Heart left ventricle (tissue), 16 donors: ENCODE measurements around the gene CALM3. TPM values are rescaled to one million over a fixed set of nuclear protein-coding genes. Genes with fewer than 3 reads are reported as not detected.

Experiments used
- ATAC-seq, 4 donors: fragments of 200-7000 bp; cut with Tn5 transposase; one replicate each; pipeline ENCODE4 v1.9.1; 2020 to 2022; ENCODE audit warnings: moderate library complexity in 4 of 4, mild to moderate bottlenecking in 3 of 4, moderate number of reproducible peaks in 1 of 4
- DNase-seq, 5 donors: peaks; one replicate each; pipeline ENCODE4 v3.0.0-alpha.2; 2020
- H3K27ac ChIP-seq, 12 donors: fragments of 200-600 bp; sonication (generic) in 4 of 12; one replicate each; pipeline versions ENCODE4 v1.5.0 to v1.8.0; 2016 to 2022; ENCODE audit warnings: mild to moderate bottlenecking in 2 of 12
- H3K27me3 ChIP-seq, 9 donors: fragments of 200-600 bp; sonication (generic) in 2 of 9; one replicate each; pipeline versions ENCODE4 v1.5.1 to v1.8.0; 2016 to 2022; ENCODE audit warnings: mild to moderate bottlenecking in 3 of 9
- H3K36me3 ChIP-seq, 9 donors: fragments of 200-600 bp; sonication (generic) in 2 of 9; one replicate each; pipeline versions ENCODE4 v1.5.0 to v1.8.0; 2018 to 2022; ENCODE audit warnings: mild to moderate bottlenecking in 2 of 9
- H3K4me1 ChIP-seq, 12 donors: fragments of 200-600 bp; sonication (generic) in 4 of 12; one replicate each; pipeline versions ENCODE4 v1.5.0 to v1.8.0; 2016 to 2022; ENCODE audit warnings: mild to moderate bottlenecking in 3 of 12
- H3K4me3 ChIP-seq, 12 donors: fragments of 200-600 bp; sonication (generic) in 4 of 12; one replicate each; pipeline versions ENCODE4 v1.5.0 to v1.8.0; 2017 to 2022; ENCODE audit warnings: mild to moderate bottlenecking in 9 of 12, moderate library complexity in 4 of 12
- H3K9me3 ChIP-seq, 12 donors: fragments of 200-600 bp; sonication (generic) in 4 of 12; one replicate each; pipeline versions ENCODE4 v1.5.0 to v1.8.0; 2016 to 2022; ENCODE audit warnings: mild to moderate bottlenecking in 1 of 12
- CTCF ChIP-seq, 12 donors: fragments of 200-600 bp; sonication (generic) in 4 of 12; IDR thresholded peaks; one replicate each; pipeline versions ENCODE4 v1.5.0 to v1.8.0; 2018 to 2022; ENCODE audit warnings: antibody characterized with exemption in 12 of 12, mild to moderate bottlenecking in 5 of 12
- POLR2A ChIP-seq, 2 donors: fragments of 450-650 bp; IDR thresholded peaks; one replicate each; pipeline ENCODE4 v1.6.1; 2017; ENCODE audit warnings: antibody characterized with exemption in 2 of 2, mild to moderate bottlenecking in 2 of 2, moderate library complexity in 2 of 2
- WGBS, 4 donors: extraction: QIAGEN DNeasy Blood & Tissue Kit in 2 of 4; methylation state at CpG; one replicate each; pipeline versions ENCODE4 v1.1.5 to v1.1.7; 2013 to 2018; 5-methylcytosine and 5-hydroxymethylcytosine counted together
- intact Hi-C, 10 donors: fragments of 100-400 bp; cut with DNase I; formaldehyde crosslinking; loops; one replicate each; pipeline versions ENCODE4 v1.11.1 to v1.14.2; 2022
- polyA plus RNA-seq, 2 donors: library from polyadenylated mRNA; stranded (reverse); fragments of 200-250 nt; gene quantifications; one replicate each; pipeline ENCODE4 v1.2.3, GENCODE V29; 2013
- total RNA-seq, 9 donors: library from RNA; depleted of rRNA in 2 of 9; stranded (reverse); fragments of >200 nt in 2 of 9; fragmentation: NEBNext Ultra II Directional in 3 of 9; extraction: Animal tissue kit (Norgen Biotek cat#: 25700) in 3 of 9; gene quantifications; one replicate each; pipeline versions ENCODE4 v1.1.0 to v1.2.4, GENCODE V29; 2016 to 2023
- donor health status: ischemic (EF 13 %, LVEDD 7.1; RV severe dilation, severe dysfunction).
- donor health status: healthy with polysubstance abuse.
- donor health status: DM: no; HTN: yes; CAD: no.
- donor health status: DM: no; HTN: no; CAD: no.
- donor health status: ischemic (EF 25% LVEDD 6.9; RV normal size, moderate dysfunction).
- donor health status: ischemic (EF 25% LVEDD 5.7; RV mildly dilated, moderate dysfunction).
- donor health status: healthy.
- donor health status: DM: yes; HTN: yes; CAD: no.
- donor health status: ischemic (EF 35%, LVEDD 5.7; RV mildly dilated, moderate dysfunction).
- donor health status: nonischemic (EF 11% LVEDD 7.7; RV severe dilation, severe dysfunction).
- donor health status: DM: yes; HTN: yes; CAD: no.
- donor health status: PGD.
- donor health status: ischemic (EF 29% LVEDD 5.4; RV normal size, mild dysfunction).
- donor health status: nonischemic (EF 23%, LVEDD 6.1; RV moderate dilation, normal function).

The CALM3 gene
- total and polyA plus RNA-seq, 11 donors = 204 to 417 (median 290) TPM

- ATAC-seq (no peak), DNase-seq (no peak)
- Histone ChIP-seq H3K4me3 (no peak overlapping the region), H3K27me3 (peaks cover 0 to 37% (median 0%) of the 10 kb centered on the region in 9 donors), H3K36me3 (no peaks in the 10 kb centered on the region), H3K27ac (no peak overlapping the region), H3K4me1 (peaks cover 0 to 30% (median 19%) of the 10 kb centered on the region in 12 donors), H3K9me3 (no peaks in the 10 kb centered on the region)
- TF ChIP-seq POLR2A (IDR thresholded peaks at IDR 0.05) = no peak
- TF ChIP-seq CTCF (IDR thresholded peaks at IDR 0.05) = no peak
- intact Hi-C loops = loop anchor here in 1 of 10 donors (1.0 kb wide), 1 partner anchor 19 kb away; no protein-coding TSS in a partner anchor
- WGBS, 4 donors = 63 to 82% (median 74%) methylated on average over 2 of the region's 2 CpGs
These were observed 39.5 kb downstream of the CALM3 start for GRCh38 chr19:46640656-46641055.

GRCh38 chr19:46644720-46645119 lies 43.6 kb downstream of the CALM3 start:
- peaks cover 0 to 11% (median 0%) of the 10 kb centered on the region in 12 donors for H3K9me3 ChIP-seq
- 54 to 63% (median 62%) methylated on average over 3 of the region's 3 CpGs for WGBS, 4 donors
- TF ChIP-seq POLR2A (IDR thresholded peaks at IDR 0.05) = no peak
- peaks cover 0 to 14% (median 3%) of the 10 kb centered on the region in 12 donors for H3K4me1 ChIP-seq
- peaks cover 0 to 6% (median 0%) of the 10 kb centered on the region in 9 donors for H3K36me3 ChIP-seq
- no peak overlapping the region for H3K4me3 ChIP-seq
- intact Hi-C loops = no loop called here
- no peak for DNase-seq
- peak in 1 of 4 donors; percentile 44 for ATAC-seq
- H3K27me3 ChIP-seq = peaks cover 0 to 48% (median 0%) of the 10 kb centered on the region in 9 donors
- H3K27ac ChIP-seq = peak overlapping the region in 3 of 12 donors; percentile 7 to 64 (median 24)

GRCh38 chr19:46646402-46646801 lies 45.3 kb downstream of the CALM3 start:
- peaks cover 0 to 9% (median 0%) of the 10 kb centered on the region in 12 donors for H3K4me1 ChIP-seq

GRCh38 chr19:46648060-46648960 lies 47.2 kb downstream of the CALM3 start:
- Histone ChIP-seq H3K36me3 (peaks cover 0 to 17% (median 4%) of the 10 kb centered on the region in 9 donors), H3K9me3 (peaks cover 0 to 11% (median 0%) of the 10 kb centered on the region in 12 donors), H3K4me3 (no peak overlapping the region), H3K4me1 (peaks cover 0 to 9% (median 0%) of the 10 kb centered on the region in 12 donors), H3K27ac (no peak overlapping the region), H3K27me3 (peaks cover 0 to 58% (median 0%) of the 10 kb centered on the region in 9 donors)
- intact Hi-C loops = no loop called here
- ATAC-seq = no peak
- TF ChIP-seq POLR2A (IDR thresholded peaks at IDR 0.05) (no peak), CTCF (IDR thresholded peaks at IDR 0.05) (no peak)
- DNase-seq = no peak
- 61 to 71% (median 69%) methylated on average over 18 to 63 of the region's 63 CpGs for WGBS, 4 donors

More at GRCh38 chr19:46646402-46646801, 45.3 kb downstream of the CALM3 start:
- Histone ChIP-seq H3K4me3 (no peak overlapping the region), H3K36me3 (peaks cover 0 to 6% (median 0%) of the 10 kb centered on the region in 9 donors), H3K9me3 (peaks cover 0 to 11% (median 0%) of the 10 kb centered on the region in 12 donors), H3K27me3 (peaks cover 0 to 51% (median 0%) of the 10 kb centered on the region in 9 donors), H3K27ac (no peak overlapping the region)
- WGBS, 4 donors = 89 to 92% (median 90%) methylated on average over 3 of the region's 3 CpGs
- ATAC-seq = no peak
- DNase-seq = no peak
- intact Hi-C loops = no loop called here
- TF ChIP-seq CTCF (IDR thresholded peaks at IDR 0.05) (no peak), POLR2A (IDR thresholded peaks at IDR 0.05) (no peak)
